Urinary bladder (tissue), 4 donors: Measurements from ENCODE around the gene ERLIN1. TPM values are rescaled to one million over a fixed set of nuclear protein-coding genes. Genes with fewer than 3 reads are reported as not detected.

Experiments used
- DNase-seq: peaks from one replicate; pipeline ENCODE4 v3.0.0-alpha.2; 2015; ENCODE audit errors: extremely low spot score
- H3K27ac ChIP-seq: one replicate; pipeline ENCODE4 v1.5.1; 2013; ENCODE audit warnings: low read depth, mild to moderate bottlenecking, moderate library complexity
- H3K36me3 ChIP-seq: one replicate; pipeline ENCODE4 v1.6.1; 2013; ENCODE audit warnings: mild to moderate bottlenecking, moderate library complexity; ENCODE audit not compliant: insufficient read depth
- H3K4me1 ChIP-seq: one replicate; pipeline ENCODE4 v1.6.1; 2013; ENCODE audit warnings: mild to moderate bottlenecking, moderate library complexity; ENCODE audit not compliant: insufficient read depth
- H3K4me3 ChIP-seq: one replicate; pipeline ENCODE4 v1.5.1; 2013; ENCODE audit warnings: low read depth, low read length
- whole genome bisulfite sequencing: extraction: QIAGEN DNeasy Blood & Tissue Kit; methylation state at CpG from one replicate; pipeline ENCODE4 v1.1.7; 2013; 5-methylcytosine and 5-hydroxymethylcytosine counted together
- polyA plus RNA-seq: library from polyadenylated mRNA; stranded (reverse); fragments of 200-250 nt; gene quantifications from one replicate; pipeline ENCODE4 v1.2.3, GENCODE V29; 2013
- total RNA-seq: library from RNA; depleted of rRNA; stranded (reverse); fragments of >200 nt; gene quantifications from one replicate; pipeline ENCODE4 v1.2.3, GENCODE V29; 2014
- donor health status: healthy with polysubstance abuse.
- donor health status: healthy.

The ERLIN1 gene
- total and polyA plus RNA-seq, 2 donors, result 23.7 to 33.7 TPM

DNA sequence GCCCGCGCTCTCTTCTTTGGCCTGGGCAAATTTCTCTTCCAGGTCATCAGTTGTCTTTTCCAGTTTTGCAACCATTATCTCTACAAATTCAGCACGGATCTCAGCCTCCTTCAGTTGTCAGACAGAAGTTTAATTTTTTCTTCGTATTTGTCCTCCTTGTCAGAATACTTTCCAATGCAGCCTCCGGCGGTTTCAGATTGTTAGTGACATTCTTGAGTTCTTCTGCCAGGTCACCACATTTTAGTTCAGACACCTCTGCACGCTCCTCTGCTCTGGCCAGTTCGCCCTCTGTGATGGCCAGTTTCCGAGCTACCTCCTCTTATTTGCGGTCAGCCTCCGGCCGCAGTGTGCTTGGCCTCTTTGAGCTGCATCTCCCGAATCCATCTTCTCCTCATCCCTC is 71.4 kb downstream of the ERLIN1 start:
- no peak overlapping the region for H3K4me3 ChIP-seq
- no peak for DNase-seq
- 92% methylated on average over 13 of the region's 13 CpGs for WGBS
- H3K27ac ChIP-seq, result no peak overlapping the region
- H3K4me1 ChIP-seq, result no peaks in the 10 kb centered on the region
- no peaks in the 10 kb centered on the region for H3K36me3 ChIP-seq

DNA sequence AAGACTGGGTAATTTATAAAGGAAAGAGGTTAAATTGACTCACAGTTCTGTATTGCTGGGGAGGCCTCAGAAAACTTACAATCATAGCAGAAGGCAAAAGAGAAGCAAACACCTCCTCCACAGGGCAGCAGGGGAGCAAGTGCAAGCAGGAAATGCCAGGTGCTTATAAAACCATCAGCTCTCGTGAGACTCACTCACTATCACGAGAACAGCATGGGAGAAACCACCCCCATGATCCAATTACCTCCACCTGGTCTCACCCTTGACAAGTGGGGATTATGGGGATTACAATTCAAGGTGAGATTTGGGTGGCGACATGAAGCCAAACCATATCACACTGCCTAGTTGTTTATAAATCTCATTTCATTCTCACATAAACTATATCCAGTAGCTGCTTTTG is 76.2 kb downstream of the ERLIN1 start:
- WGBS, result 40% methylated on average over 3 of the region's 3 CpGs
- H3K4me3 ChIP-seq, result no peak overlapping the region
- H3K4me1 ChIP-seq, result no peaks in the 10 kb centered on the region
- DNase-seq, result no peak
- H3K27ac ChIP-seq, result no peak overlapping the region
- no peaks in the 10 kb centered on the region for H3K36me3 ChIP-seq

DNA sequence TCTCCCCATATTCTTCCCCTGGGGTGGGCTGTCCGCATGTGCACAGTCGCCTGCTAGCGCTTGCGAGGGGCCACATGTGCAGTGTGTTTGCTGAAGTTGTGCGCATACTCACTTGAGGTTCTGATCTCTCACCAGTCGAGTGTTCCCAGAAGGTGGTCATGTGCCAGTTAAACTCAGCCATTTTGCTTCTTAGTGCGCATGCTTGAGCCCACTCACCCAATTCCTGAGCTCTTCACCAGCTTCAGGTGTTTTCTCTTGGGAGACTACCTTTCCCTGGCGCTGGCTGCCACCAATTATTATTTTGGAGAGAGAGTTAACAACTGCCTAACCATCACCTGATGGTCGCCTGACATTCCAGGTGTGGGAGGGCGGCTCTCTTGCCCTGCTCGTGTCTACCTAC is 79.0 kb downstream of the ERLIN1 start:
- no peaks in the 10 kb centered on the region for H3K36me3 ChIP-seq
- H3K27ac ChIP-seq, result no peak overlapping the region
- H3K4me3 ChIP-seq, result no peak overlapping the region
- no peak for DNase-seq
- 79% methylated on average over 11 of the region's 11 CpGs for WGBS
- H3K4me1 ChIP-seq, result no peaks in the 10 kb centered on the region

DNA sequence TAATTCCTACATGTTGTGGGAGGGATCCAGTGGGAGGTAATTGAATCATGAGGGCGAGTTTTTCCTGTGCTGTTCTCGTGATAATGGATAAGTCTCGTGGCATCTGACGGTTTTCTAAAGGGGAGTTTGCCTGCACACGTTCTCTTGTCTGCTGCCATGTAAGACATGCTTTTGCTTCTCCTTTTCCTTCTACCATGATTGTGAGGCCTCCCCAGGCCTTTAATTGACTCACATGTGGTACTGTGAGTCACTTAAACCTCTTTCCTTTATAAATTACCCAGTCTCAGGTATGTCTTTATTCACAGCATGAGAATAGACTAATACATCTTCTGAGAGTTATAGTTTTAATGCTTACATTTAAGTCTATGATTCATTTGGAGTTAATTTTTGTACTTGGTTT is 81.5 kb downstream of the ERLIN1 start:
- no peak for DNase-seq
- Histone ChIP-seq H3K4me1 (no peaks in the 10 kb centered on the region), H3K27ac (no peak overlapping the region), H3K4me3 (no peak overlapping the region), H3K36me3 (no peaks in the 10 kb centered on the region)
- 87% methylated on average over 5 of the region's 5 CpGs for WGBS

- no peaks in the 10 kb centered on the region for H3K36me3 ChIP-seq
- 65% methylated on average over 5 of the region's 5 CpGs for WGBS
- no peak overlapping the region for H3K4me3 ChIP-seq
- H3K4me1 ChIP-seq, result no peaks in the 10 kb centered on the region
- no peak overlapping the region for H3K27ac ChIP-seq
- DNase-seq, result no peak
Observed at GRCh38 chr10:100103581-100103980, 82.2 kb downstream of the ERLIN1 start.

DNA sequence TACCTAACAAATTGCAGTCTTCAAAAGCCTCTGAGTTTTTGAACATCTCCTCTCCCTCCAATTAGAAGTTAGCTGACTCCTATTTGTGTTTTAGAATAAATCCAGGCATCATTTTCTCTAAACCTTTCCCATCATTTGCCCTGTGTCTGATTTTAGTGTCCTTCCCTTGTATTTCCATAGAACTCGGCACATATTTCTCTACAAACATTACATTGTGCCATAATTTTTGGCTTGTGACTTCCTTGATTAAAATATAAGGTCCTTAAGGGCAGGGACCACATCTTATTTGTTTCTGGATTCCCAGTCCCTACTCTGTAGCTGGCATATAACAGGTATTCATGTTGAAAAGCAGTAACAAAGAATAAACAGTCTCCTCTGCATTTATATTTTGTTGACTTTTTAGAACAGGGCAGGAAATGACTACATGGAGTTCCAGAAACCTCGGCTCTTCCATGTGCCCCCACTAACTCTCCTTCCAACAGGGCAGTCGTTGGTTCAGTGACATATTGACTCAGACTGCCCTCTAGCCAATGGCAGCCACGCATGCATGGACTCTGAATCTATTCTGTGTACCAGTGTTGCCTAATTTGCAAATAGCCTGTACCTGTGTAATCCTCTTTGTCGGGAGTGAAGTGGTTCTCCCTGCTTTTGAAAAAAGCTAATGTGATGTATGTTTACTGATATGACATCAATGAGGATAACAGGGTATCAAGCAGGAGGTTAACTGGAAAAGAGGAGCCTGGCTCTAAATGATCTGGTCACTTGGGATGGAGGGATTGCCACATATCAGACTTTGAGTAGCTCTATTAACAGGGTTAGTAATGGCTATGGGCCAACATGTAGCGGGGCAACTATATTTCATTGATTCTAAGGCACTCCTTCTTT is 84.4 kb downstream of the ERLIN1 start:
- H3K4me1 ChIP-seq, result no peaks in the 10 kb centered on the region
- 59% methylated on average over 6 of the region's 6 CpGs for WGBS
- no peak for DNase-seq
- H3K36me3 ChIP-seq, result no peaks in the 10 kb centered on the region
- no peak overlapping the region for H3K27ac ChIP-seq
- no peak overlapping the region for H3K4me3 ChIP-seq

DNA sequence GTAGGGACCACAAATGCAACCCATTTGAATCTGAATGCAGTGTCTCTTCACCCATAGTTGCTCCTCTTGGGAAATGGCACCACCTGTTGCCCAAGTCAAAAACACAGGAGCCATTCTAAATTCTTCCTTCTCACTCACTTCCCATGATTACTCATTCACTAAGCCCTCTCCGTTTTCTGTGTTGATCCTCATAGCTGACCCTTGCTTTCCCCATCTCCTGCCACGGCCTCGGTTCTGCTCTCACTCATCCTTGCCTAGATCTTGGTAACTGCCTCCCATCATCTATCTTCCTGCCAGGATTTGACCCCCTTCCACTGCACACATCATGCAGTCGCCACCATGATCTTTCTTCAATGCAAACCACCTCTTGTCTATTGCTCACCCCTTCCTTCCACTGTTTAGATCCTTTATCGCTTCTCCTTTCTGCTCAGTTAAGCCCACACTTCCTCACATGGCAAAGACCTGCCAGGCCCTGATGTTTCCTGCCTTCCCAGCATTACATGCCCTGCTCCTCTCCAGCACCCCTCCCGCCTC is 85.1 kb downstream of the ERLIN1 start:
- H3K4me1 ChIP-seq, result no peaks in the 10 kb centered on the region
- no peak overlapping the region for H3K4me3 ChIP-seq
- H3K36me3 ChIP-seq, result no peaks in the 10 kb centered on the region
- 51% methylated on average over 6 of the region's 6 CpGs for WGBS
- no peak for DNase-seq
- H3K27ac ChIP-seq, result no peak overlapping the region

Other genes with a start within 250 kb of the ERLIN1 start
- gene DNMBP, start 176.1 kb downstream of the ERLIN1 start, total RNA-seq, result 31.8 TPM
- gene DNMBP, start 176.1 kb downstream of the ERLIN1 start, polyA plus RNA-seq, result 26.2 TPM
- 0.16 TPM for gene CPN1, start 104.2 kb downstream of the ERLIN1 start, total RNA-seq
- 0.05 TPM for gene CPN1, start 104.2 kb downstream of the ERLIN1 start, polyA plus RNA-seq
- 27.2 TPM for gene CHUK, start 43.6 kb upstream of the ERLIN1 start, total RNA-seq
- 13.4 TPM for gene CHUK, start 43.6 kb upstream of the ERLIN1 start, polyA plus RNA-seq
- gene CWF19L1, start 81.6 kb upstream of the ERLIN1 start, total RNA-seq, result 33.1 TPM
- 17.9 TPM for gene CWF19L1, start 81.6 kb upstream of the ERLIN1 start, polyA plus RNA-seq
- gene BLOC1S2, start 100.7 kb upstream of the ERLIN1 start, total RNA-seq, result 28.6 TPM
- gene BLOC1S2, start 100.7 kb upstream of the ERLIN1 start, polyA plus RNA-seq, result 22.4 TPM
- gene PKD2L1, start 144.2 kb upstream of the ERLIN1 start, total RNA-seq, result not detected
- not detected for gene PKD2L1, start 144.2 kb upstream of the ERLIN1 start, polyA plus RNA-seq
- gene SCD, start 161.2 kb upstream of the ERLIN1 start, total RNA-seq, result 35.2 TPM
- 66.4 TPM for gene SCD, start 161.2 kb upstream of the ERLIN1 start, polyA plus RNA-seq